ENCODE measurements around the gene TRPM6.

DNA sequence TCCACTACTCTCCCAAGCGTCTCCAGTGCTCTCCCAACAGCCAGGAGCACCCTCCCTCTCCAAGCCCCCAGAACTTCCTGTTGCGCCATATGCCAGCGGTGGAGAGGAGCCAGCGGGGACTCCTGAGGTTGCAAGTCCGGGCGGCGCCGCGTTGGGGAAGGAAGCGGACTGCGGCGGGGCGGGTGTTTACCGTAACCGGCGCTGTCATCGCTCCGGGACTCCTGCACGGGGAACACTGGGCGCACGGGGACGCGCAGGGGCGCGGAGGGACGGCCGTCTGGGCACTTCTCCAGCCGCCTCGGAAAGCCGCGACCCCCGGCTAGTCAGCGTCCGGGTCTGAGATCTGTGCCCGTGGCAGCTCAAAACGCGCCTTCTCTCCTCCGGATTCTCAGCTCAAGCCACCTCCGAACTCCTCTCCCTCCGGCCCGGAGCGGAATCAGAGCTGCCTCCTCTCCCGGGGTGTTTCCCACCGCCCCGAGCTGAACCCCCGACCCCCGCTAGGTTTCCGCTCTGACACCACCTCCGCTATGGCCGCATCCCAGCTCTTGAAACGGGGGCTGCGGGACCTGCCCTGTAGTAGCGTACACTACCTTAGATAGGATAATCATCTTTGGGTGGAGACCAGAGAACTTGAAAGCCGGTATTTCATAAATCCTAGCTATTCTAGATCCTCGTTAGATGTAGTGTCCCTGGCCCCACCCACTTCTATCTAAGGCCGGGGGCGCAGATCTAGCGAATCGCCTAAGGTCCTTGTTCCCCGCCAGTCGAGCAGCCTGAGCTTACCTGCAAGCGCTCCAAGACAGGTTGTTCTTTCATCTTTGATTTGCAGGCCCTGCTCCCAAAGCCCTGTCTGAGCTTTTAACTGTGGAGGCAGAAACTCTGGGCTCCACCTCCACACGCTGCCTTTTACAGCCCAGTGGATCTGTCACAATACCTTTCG is at the start of gene TRPM6:
- no peak for TF ChIP-seq POLR2A (IDR thresholded peaks at IDR 0.05)
- TF ChIP-seq, protein P1, sequence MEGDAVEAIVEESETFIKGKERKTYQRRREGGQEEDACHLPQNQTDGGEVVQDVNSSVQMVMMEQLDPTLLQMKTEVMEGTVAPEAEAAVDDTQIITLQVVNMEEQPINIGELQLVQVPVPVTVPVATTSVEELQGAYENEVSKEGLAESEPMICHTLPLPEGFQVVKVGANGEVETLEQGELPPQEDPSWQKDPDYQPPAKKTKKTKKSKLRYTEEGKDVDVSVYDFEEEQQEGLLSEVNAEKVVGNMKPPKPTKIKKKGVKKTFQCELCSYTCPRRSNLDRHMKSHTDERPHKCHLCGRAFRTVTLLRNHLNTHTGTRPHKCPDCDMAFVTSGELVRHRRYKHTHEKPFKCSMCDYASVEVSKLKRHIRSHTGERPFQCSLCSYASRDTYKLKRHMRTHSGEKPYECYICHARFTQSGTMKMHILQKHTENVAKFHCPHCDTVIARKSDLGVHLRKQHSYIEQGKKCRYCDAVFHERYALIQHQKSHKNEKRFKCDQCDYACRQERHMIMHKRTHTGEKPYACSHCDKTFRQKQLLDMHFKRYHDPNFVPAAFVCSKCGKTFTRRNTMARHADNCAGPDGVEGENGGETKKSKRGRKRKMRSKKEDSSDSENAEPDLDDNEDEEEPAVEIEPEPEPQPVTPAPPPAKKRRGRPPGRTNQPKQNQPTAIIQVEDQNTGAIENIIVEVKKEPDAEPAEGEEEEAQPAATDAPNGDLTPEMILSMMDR (IDR thresholded peaks at IDR 0.05): no peak
